Osteoblast (primary cell): ENCODE data around the gene GALNT2. TPM values are rescaled to one million over a fixed set of nuclear protein-coding genes. Genes with fewer than 3 reads are reported as not detected.

ENCODE experiments used
- DNase-seq: peaks from one replicate; pipeline ENCODE4 v3.0.0; 2011; ENCODE audit warnings: low spot score, mixed read lengths; ENCODE audit not compliant: insufficient read length; ENCODE audit errors: missing footprints
- H2AFZ ChIP-seq: 2 replicates; pipeline ENCODE4 v1.6.0; 2011; ENCODE audit warnings: mild to moderate bottlenecking, low read length
- H3K27ac ChIP-seq: 2 replicates; pipeline ENCODE4 v1.5.1; 2011; ENCODE audit warnings: mild to moderate bottlenecking, low read depth, low read length, moderate library complexity
- H3K27me3 ChIP-seq: 2 replicates; pipeline ENCODE4 v1.6.0; 2012; ENCODE audit warnings: mild to moderate bottlenecking, control low read depth, inconsistent platforms, low read length, moderate library complexity; ENCODE audit not compliant: insufficient read depth
- H3K36me3 ChIP-seq: 2 replicates; pipeline ENCODE4 v1.5.1; 2011; ENCODE audit warnings: mild to moderate bottlenecking, low read length, control low read depth, moderate library complexity; ENCODE audit not compliant: insufficient read depth
- H3K4me1 ChIP-seq: 2 replicates; pipeline ENCODE4 v1.5.1; 2011; ENCODE audit warnings: mild to moderate bottlenecking, low read length, control low read depth, moderate library complexity; ENCODE audit not compliant: insufficient read depth
- H3K4me2 ChIP-seq: 2 replicates; pipeline ENCODE4 v1.6.0; 2011; ENCODE audit warnings: mild to moderate bottlenecking, low read length; ENCODE audit not compliant: insufficient read depth
- H3K4me3 ChIP-seq: fragments of 200-600 bp; sonication (generic); 3 replicates; pipeline ENCODE4 v1.5.1; 2012; ENCODE audit warnings: mild to moderate bottlenecking, low read length, inconsistent platforms; ENCODE audit not compliant: insufficient read depth
- H3K79me2 ChIP-seq: 2 replicates; pipeline ENCODE4 v1.6.0; 2012; ENCODE audit warnings: mild to moderate bottlenecking, low read length, control low read depth, inconsistent platforms; ENCODE audit not compliant: insufficient read depth
- H3K9me3 ChIP-seq: 2 replicates; pipeline ENCODE4 v1.5.1; 2011; ENCODE audit warnings: low read depth, low read length, control low read depth
- H4K20me1 ChIP-seq: 2 replicates; pipeline ENCODE4 v1.6.0; 2012; ENCODE audit warnings: mild to moderate bottlenecking, low read length, control low read depth; ENCODE audit not compliant: insufficient read depth
- CTCF ChIP-seq: IDR thresholded peaks from 2 replicates; pipeline ENCODE4 v1.5.1; 2011; ENCODE audit warnings: mild to moderate bottlenecking, low read depth, low read length, moderate library complexity; ENCODE audit errors: extremely low read depth
- total RNA-seq: library from RNA; depleted of rRNA; stranded (reverse); fragments of >200 nt; gene quantifications from 2 replicates; pipeline ENCODE4 v1.2.3, GENCODE V29; 2012

The GALNT2 gene
- total RNA-seq, 1 donor, result 83.2 TPM

DNA sequence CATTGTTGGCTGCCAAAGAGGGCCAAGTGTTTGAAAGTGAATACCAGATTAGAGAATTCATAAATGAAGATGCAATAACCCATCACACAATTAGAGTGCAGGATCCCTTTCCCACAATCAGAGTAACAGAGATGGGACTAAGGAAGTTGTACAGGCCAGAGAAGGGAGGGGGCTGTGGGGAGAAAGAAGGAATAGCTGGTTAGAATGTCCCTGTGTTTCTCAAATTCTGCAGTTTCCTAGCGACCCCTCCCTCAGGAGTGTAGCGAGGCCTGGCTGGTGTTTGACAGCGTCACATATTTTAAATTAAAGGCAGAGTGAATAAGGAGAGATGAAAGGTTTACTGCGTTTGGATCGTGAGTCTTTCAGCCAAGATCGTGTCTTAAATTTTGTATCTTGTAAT, 58.1 kb downstream of the GALNT2 start:
- no peak for DNase-seq
- Histone ChIP-seq H4K20me1 (peaks cover 78% of the 10 kb centered on the region), H3K27me3 (no peaks in the 10 kb centered on the region), H3K36me3 (peaks cover 13% of the 10 kb centered on the region), H3K4me3 (no peak overlapping the region), H2AFZ (no peak overlapping the region), H3K9me3 (no peaks in the 10 kb centered on the region), H3K4me2 (no peak overlapping the region), H3K27ac (peak overlapping the region; percentile 51), H3K79me2 (peaks cover 99% of the 10 kb centered on the region), H3K4me1 (peaks cover 20% of the 10 kb centered on the region)
- no peak for TF ChIP-seq CTCF

DNA sequence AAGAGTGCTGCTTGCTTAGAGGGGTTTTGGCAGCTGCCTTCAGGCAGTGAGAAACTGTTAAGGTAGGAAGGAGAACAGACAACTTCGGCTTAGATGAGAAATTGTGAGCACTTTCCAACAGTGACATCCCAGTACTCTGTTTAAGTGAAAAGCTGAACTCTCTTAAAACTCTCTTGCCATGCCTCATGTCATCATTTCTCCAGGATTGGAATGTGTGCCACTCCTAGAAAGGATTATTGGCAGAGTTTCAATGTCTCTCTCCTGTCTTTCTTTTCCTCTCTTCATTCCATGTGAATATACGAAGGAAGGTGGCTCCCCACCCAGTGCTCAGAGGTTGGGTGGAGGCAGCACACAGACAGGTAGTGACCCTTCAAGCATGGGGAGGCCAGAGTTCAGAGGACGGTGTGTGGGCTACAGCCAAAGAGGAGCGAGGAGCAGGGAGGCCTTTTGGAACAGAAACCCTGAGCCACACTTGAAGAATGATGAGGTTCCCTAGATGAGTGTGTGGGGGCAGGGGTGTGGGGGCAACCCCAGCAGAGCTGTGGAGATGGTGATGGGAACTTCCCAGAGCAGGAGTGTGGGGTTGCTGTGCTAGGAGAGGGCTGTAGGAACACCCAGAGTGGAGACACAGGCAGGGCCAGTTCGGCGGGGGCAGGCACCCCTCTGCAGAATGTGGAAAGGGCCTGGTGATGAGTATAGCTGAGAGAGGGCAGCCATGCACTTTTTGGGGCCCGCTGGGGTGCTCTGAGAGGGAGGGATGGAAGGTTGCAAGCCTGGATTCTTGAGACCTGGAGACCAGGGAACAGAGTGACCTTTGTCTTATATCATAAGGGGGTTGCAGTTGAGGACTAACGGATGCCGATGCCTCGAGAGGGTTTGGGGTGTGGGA, 58.8 kb downstream of the GALNT2 start:
- no peaks in the 10 kb centered on the region for H3K27me3 ChIP-seq
- H3K36me3 ChIP-seq, result peaks cover 6% of the 10 kb centered on the region
- no peak overlapping the region for H3K4me2 ChIP-seq
- peak overlapping the region; percentile 51 for H3K27ac ChIP-seq
- DNase-seq, result no peak
- H3K4me3 ChIP-seq, result no peak overlapping the region
- H3K4me1 ChIP-seq, result peaks cover 20% of the 10 kb centered on the region
- H2AFZ ChIP-seq, result no peak overlapping the region
- no peaks in the 10 kb centered on the region for H3K9me3 ChIP-seq
- H3K79me2 ChIP-seq, result peaks cover 98% of the 10 kb centered on the region
- no peak for TF ChIP-seq CTCF
- peaks cover 77% of the 10 kb centered on the region for H4K20me1 ChIP-seq

GRCh38 chr1:230126529-230127104, 59.6 kb downstream of the GALNT2 start:
- H2AFZ ChIP-seq, result no peak overlapping the region
- no peak overlapping the region for H3K4me3 ChIP-seq
- no peak overlapping the region for H3K27ac ChIP-seq
- H3K4me1 ChIP-seq, result peaks cover 20% of the 10 kb centered on the region
- peaks cover 97% of the 10 kb centered on the region for H3K79me2 ChIP-seq
- TF ChIP-seq CTCF, result no peak
- H4K20me1 ChIP-seq, result peaks cover 75% of the 10 kb centered on the region
- H3K36me3 ChIP-seq, result peaks cover 6% of the 10 kb centered on the region
- no peaks in the 10 kb centered on the region for H3K9me3 ChIP-seq
- DNase-seq, result no peak
- H3K27me3 ChIP-seq, result no peaks in the 10 kb centered on the region
- no peak overlapping the region for H3K4me2 ChIP-seq
